PFSK-1 (cell line): Measurements from ENCODE around the gene LRFN2.

Source experiments
- FOXP2 ChIP-seq: optimal IDR thresholded peaks from 2 replicates; pipeline ENCODE3; 2011; ENCODE audit warnings: borderline replicate concordance, control low read depth, inconsistent platforms; ENCODE audit not compliant: insufficient read depth; ENCODE audit errors: extremely low read length, extremely low read depth
- POLR2AphosphoS5 ChIP-seq: IDR thresholded peaks from 2 replicates; pipeline ENCODE4 v1.6.1; 2012; ENCODE audit warnings: low read depth, mild to moderate bottlenecking, control low read depth, low read length, moderate library complexity
- SIN3A ChIP-seq: IDR thresholded peaks from 2 replicates; pipeline ENCODE4 v1.6.1; 2012; ENCODE audit warnings: mild to moderate bottlenecking, low read length, moderate library complexity, borderline replicate concordance; ENCODE audit not compliant: insufficient read depth
- TAF1 ChIP-seq: IDR thresholded peaks from 2 replicates; pipeline ENCODE4 v1.6.1; 2012; ENCODE audit warnings: low read length, control low read depth, borderline replicate concordance; ENCODE audit not compliant: insufficient read depth
- TF ChIP-seq, protein P1 (sequence below), 2 experiments: IDR thresholded peaks; 2 replicates each; pipeline versions ENCODE4 v1.6.1 to v1.8.0; 2011 to 2012; ENCODE audit warnings: low read depth in 2 of 2, low read length in 2 of 2, control low read depth in 1 of 2, inconsistent platforms in 1 of 2, mild to moderate bottlenecking in 1 of 2, moderate library complexity in 1 of 2; ENCODE audit not compliant: insufficient read depth in 1 of 2

Gene LRFN2

DNA sequence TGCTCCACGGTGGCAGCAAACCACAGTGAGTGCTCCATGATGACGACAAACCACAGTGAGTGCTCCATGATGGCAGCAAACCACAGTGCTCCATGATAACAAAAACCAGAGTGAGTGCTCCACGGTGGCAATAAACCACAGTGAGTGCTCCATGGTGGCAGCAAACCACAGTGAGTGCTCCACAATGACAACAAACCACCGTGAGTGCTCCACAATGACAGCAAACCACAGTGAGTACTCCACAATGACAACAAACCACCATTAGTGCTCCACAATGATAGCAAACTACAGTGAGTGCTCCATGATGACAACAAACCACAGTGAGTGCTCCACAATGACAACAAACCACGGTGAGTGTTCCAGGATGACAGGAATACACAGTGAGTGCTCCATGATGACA lies 36.0 kb upstream of the LRFN2 start:
- TF ChIP-seq FOXP2 (no peak), POLR2AphosphoS5 (no peak), TAF1 (no peak), SIN3A (no peak)
- TF ChIP-seq, protein P1, sequence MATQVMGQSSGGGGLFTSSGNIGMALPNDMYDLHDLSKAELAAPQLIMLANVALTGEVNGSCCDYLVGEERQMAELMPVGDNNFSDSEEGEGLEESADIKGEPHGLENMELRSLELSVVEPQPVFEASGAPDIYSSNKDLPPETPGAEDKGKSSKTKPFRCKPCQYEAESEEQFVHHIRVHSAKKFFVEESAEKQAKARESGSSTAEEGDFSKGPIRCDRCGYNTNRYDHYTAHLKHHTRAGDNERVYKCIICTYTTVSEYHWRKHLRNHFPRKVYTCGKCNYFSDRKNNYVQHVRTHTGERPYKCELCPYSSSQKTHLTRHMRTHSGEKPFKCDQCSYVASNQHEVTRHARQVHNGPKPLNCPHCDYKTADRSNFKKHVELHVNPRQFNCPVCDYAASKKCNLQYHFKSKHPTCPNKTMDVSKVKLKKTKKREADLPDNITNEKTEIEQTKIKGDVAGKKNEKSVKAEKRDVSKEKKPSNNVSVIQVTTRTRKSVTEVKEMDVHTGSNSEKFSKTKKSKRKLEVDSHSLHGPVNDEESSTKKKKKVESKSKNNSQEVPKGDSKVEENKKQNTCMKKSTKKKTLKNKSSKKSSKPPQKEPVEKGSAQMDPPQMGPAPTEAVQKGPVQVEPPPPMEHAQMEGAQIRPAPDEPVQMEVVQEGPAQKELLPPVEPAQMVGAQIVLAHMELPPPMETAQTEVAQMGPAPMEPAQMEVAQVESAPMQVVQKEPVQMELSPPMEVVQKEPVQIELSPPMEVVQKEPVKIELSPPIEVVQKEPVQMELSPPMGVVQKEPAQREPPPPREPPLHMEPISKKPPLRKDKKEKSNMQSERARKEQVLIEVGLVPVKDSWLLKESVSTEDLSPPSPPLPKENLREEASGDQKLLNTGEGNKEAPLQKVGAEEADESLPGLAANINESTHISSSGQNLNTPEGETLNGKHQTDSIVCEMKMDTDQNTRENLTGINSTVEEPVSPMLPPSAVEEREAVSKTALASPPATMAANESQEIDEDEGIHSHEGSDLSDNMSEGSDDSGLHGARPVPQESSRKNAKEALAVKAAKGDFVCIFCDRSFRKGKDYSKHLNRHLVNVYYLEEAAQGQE (IDR thresholded peaks at IDR 0.05; ENCODE audit: insufficient read depth in 1 of 2, low read depth in 2 of 2, low read length in 2 of 2), result no peak

DNA sequence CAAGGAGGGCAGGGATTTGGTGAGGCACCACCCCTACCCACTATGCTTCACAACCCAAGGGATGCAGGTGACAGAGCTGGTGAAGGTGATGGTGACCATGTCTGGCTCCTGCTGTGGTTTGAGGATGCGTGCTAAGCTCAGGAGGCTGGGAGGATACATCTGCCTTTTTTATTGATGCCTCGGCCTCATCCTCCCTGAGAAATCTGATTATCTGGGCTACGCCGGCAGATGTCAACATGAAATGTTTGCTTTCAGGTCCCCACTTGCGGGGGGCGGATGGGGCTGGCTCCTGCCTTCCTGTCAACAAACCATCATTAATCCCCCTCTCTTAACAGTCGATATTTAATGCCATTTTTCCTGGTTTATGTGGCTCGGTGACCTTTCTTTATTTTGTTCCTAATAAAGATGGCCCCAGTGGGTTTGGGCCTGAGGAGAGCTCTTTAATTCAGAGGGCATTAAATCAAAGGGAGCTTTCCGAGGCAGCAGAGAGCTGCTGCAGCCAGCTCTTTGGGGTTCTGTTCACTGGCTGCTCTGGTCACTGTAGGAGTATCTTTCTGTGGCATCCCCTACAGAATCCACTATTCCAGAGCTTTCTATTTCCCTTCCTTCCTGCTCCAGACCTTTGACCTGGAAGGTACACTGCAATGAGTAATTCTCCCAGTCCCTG lies 33.5 kb upstream of the LRFN2 start:
- TF ChIP-seq, protein P1 (IDR thresholded peaks at IDR 0.05; ENCODE audit: insufficient read depth in 1 of 2, low read depth in 2 of 2, low read length in 2 of 2), result no peak
- TF ChIP-seq TAF1 (no peak), POLR2AphosphoS5 (no peak), FOXP2 (no peak), SIN3A (no peak)

DNA sequence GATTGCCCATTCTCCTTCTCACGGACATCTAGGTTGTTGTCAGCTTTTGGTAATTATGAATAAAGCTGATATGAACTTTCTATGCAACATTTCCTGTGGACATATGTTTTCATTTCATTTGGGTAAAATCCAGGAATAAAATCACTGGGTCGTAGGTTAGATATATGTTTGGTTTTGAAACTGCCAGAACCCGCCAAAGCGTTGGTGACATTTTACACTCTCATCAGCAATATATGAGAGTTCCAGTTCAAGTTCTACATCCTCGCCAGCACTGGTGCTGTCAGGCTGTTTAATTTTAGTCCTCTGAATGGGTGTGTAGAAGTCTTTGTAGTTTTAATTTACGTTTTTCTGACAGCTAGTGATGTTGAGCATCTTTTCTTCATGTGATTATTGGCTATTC lies 27.5 kb upstream of the LRFN2 start:
- TF ChIP-seq FOXP2 (no peak), TAF1 (no peak), POLR2AphosphoS5 (no peak), SIN3A (no peak)
- TF ChIP-seq, protein P1 (IDR thresholded peaks at IDR 0.05; ENCODE audit: insufficient read depth in 1 of 2, low read depth in 2 of 2, low read length in 2 of 2), result no peak

DNA sequence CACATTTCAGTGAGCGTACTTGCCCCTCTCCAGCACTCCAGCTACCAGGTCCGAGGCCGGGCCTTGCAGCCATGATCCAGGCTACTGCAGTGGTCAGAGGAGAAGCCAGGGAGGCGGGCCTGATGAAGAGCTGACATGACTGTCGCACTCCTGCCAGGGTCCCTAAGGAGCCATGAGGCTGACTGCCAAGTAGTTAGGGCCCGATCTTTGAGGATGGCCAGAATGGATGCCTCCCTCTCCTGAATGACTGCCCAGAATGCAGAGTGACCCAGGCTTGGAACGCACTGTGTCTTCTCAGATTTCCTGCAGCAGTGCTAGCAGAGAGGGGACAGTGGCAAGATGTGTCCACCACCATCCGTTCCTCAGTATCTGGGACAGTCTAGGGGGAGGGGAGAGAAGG lies 24.7 kb upstream of the LRFN2 start:
- TF ChIP-seq SIN3A (no peak), POLR2AphosphoS5 (no peak), FOXP2 (no peak), TAF1 (no peak)
- TF ChIP-seq, protein P1 (IDR thresholded peaks at IDR 0.05; ENCODE audit: insufficient read depth in 1 of 2, low read depth in 2 of 2, low read length in 2 of 2), result no peak
